Skeletal muscle tissue (tissue), 5 donors: ENCODE results near the gene ZNF141. TPM values are rescaled to one million over a fixed set of nuclear protein-coding genes. Genes with fewer than 3 reads are reported as not detected.
A peak's percentile ranks its signal among the peaks of the same experiment; 100 is the strongest.
"Not testable (repeated sequence)": the region's sequence is repeated elsewhere in the genome, so short reads cannot be mapped to it uniquely, and the experiment has no call there.

Experiments used
- H3K27ac ChIP-seq: one replicate; pipeline ENCODE4 v1.7.0; 2013; ENCODE audit warnings: mild to moderate bottlenecking, low read depth, low read length, inconsistent platforms
- H3K27me3 ChIP-seq, 3 donors: one replicate each; pipeline ENCODE4 v1.7.0; 2013; ENCODE audit warnings: low read length in 3 of 3; ENCODE audit not compliant: control insufficient read depth in 3 of 3, insufficient read depth in 3 of 3
- H3K36me3 ChIP-seq, 3 donors: one replicate each; pipeline ENCODE4 v1.7.0; 2013; ENCODE audit warnings: low read length in 3 of 3; ENCODE audit not compliant: control insufficient read depth in 3 of 3, insufficient read depth in 3 of 3
- H3K4me1 ChIP-seq, 3 donors: one replicate each; pipeline ENCODE4 v1.7.0; 2013; ENCODE audit warnings: low read length in 3 of 3, mild to moderate bottlenecking in 3 of 3; ENCODE audit not compliant: control insufficient read depth in 3 of 3, insufficient read depth in 3 of 3
- H3K4me3 ChIP-seq, 3 donors: one replicate each; pipeline ENCODE4 v1.7.0; 2013; ENCODE audit warnings: low read length in 3 of 3
- H3K9ac ChIP-seq, 3 donors: one replicate each; pipeline ENCODE4 v1.7.0; 2013; ENCODE audit warnings: low read length in 3 of 3, mild to moderate bottlenecking in 3 of 3, moderate library complexity in 2 of 3, low read depth in 1 of 3
- H3K9me3 ChIP-seq, 3 donors: one replicate each; pipeline ENCODE4 v1.7.0; 2013; ENCODE audit warnings: low read length in 3 of 3; ENCODE audit not compliant: control insufficient read depth in 3 of 3
- small RNA-seq: library from RNA; depleted of rRNA; stranded (forward); fragments of <200 nt; gene quantifications from one replicate; pipeline ENCODE3, GENCODE V24; 2014
- total RNA-seq: library from RNA; depleted of rRNA; stranded (reverse); fragments of >200 nt; gene quantifications from one replicate; pipeline ENCODE4 v1.2.3, GENCODE V29; 2014
- donor health status: Osteomylitis.

The ZNF141 gene
- total RNA-seq, 1 donor from 2014 or later: 15.7 TPM

DNA sequence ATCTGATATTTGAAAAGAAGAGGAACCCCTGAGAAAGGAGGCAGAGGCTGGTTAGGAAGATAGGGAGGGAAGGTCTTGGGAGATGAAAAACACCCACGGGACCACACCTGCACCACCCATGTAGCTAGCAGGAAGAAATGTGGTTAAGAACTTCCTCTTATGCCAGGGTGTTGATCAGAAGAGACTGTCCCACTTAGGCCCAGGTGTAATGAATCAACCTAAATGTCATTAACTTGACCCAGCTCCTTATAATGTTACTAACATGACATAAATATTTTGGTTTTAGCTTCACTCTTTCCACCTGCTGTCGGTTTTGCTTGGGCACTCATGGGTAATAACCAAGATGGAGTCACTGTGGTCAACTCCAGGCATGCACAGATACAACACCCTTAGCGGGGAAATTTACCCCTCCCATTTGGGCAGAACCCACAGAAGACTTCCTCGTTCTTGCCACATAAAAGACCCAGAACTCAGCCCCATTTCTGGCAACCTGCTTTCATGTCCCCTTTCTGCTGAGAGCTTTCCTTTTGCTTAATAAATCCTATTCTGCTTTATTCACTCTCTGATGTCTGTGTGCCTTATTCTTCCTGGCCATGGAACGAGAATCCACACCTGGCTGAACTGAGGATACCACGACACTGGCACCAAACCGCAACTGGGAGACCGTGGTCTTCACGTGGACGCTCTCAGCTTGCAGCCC is 46.8 kb downstream of the ZNF141 start:
- peak overlapping the region; percentile 29 to 65 (median 52) for H3K4me3 ChIP-seq

GRCh38 chr4:385934-386707 is 48.5 kb downstream of the ZNF141 start:
- Histone ChIP-seq H3K4me1 (no peaks in the 10 kb centered on the region), H3K4me3 (peak overlapping the region in 1 of 3 donors; percentile 14), H3K36me3 (no peaks in the 10 kb centered on the region), H3K9me3 (peaks cover 25 to 43% (median 35%) of the 10 kb centered on the region in 3 donors), H3K27ac (no peak overlapping the region), H3K9ac (no peak overlapping the region), H3K27me3 (no peaks in the 10 kb centered on the region)

More for the DNA sequence above, 46.8 kb downstream of the ZNF141 start:
- peaks cover 23 to 42% (median 42%) of the 10 kb centered on the region in 3 donors for H3K9me3 ChIP-seq
- no peak overlapping the region for H3K9ac ChIP-seq
- no peak overlapping the region for H3K27ac ChIP-seq
- H3K4me1 ChIP-seq: no peaks in the 10 kb centered on the region
- H3K27me3 ChIP-seq: no peaks in the 10 kb centered on the region
- no peaks in the 10 kb centered on the region for H3K36me3 ChIP-seq

DNA sequence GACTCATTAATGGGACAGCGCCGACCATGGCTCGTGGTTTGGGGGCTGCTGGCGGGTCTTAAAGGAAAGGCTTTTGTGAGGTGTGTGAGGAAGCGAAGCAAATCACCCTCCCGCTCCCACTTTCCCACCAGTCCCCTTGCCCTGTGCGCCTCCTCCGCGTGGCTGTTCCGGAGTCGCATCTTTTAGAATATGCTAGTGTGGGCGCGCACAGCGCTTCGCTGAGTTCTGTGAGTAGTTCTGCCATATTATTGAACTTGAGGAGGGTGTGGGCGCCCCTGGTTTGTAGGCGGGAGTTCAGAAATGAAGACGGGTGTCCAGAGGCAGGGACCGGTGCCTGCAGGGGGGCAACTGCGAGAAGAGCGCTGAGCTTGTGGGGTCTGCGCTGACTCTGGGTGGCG is 49.1 kb downstream of the ZNF141 start:
- peaks cover 25 to 43% (median 35%) of the 10 kb centered on the region in 3 donors for H3K9me3 ChIP-seq
- H3K27me3 ChIP-seq: no peaks in the 10 kb centered on the region
- no peak overlapping the region for H3K4me3 ChIP-seq
- no peak overlapping the region for H3K9ac ChIP-seq
- H3K27ac ChIP-seq: no peak overlapping the region
- no peaks in the 10 kb centered on the region for H3K36me3 ChIP-seq
- no peaks in the 10 kb centered on the region for H3K4me1 ChIP-seq

GRCh38 chr4:404006-404405 is 66.4 kb downstream of the ZNF141 start:
- H3K9me3 ChIP-seq: peaks cover 11 to 20% (median 17%) of the 10 kb centered on the region in 3 donors
- H3K4me3 ChIP-seq: no peak overlapping the region
- no peak overlapping the region for H3K9ac ChIP-seq
- no peak overlapping the region for H3K27ac ChIP-seq
- H3K27me3 ChIP-seq: no peaks in the 10 kb centered on the region
- H3K4me1 ChIP-seq: no peaks in the 10 kb centered on the region
- no peaks in the 10 kb centered on the region for H3K36me3 ChIP-seq

DNA sequence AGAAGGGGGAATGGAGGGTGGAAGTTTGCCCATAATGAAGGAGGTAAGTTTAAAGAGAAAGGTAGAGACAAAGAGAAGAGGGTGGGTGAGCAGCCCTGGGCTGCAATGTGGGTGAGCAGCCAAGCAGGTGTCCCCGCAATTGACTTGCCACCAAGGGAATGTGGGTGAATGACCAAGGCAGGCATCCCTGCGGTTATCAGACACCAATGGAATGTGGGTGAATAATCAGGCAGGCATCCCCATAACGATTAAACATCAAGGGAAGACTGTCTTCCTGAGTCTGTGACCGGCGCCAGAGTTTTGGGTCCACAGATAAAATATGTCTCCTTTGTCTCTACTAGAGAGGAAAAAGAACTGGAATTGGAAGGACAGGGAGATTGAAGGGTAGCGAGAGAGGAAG is 70.7 kb downstream of the ZNF141 start:
- H3K27ac ChIP-seq, H3K9ac ChIP-seq, H3K36me3 ChIP-seq, H3K4me1 ChIP-seq, H3K27me3 ChIP-seq: not testable (repeated sequence)
- Histone ChIP-seq H3K9me3 (peaks cover 11 to 19% (median 17%) of the 10 kb centered on the region in 3 donors), H3K4me3 (peak overlapping the region in 1 of 3 donors; percentile 14)

- H3K4me3 ChIP-seq: peak overlapping the region in 1 of 3 donors; percentile 16
- no peak overlapping the region for H3K27ac ChIP-seq
- no peaks in the 10 kb centered on the region for H3K27me3 ChIP-seq
- H3K4me1 ChIP-seq: no peaks in the 10 kb centered on the region
- peaks cover 37 to 57% (median 53%) of the 10 kb centered on the region in 3 donors for H3K9me3 ChIP-seq
- H3K9ac ChIP-seq: no peak overlapping the region
- H3K36me3 ChIP-seq: peaks cover 10 to 17% (median 11%) of the 10 kb centered on the region in 3 donors
These were observed 85.0 kb downstream of the ZNF141 start for GRCh38 chr4:422587-422986.

Small RNA genes lying within 50 kb of the gene (small RNA-seq; reads per million reads assigned to genes)
- not detected for gene AC079140.2
- not detected for gene MIR571
- not detected for gene ZNF519P4

Other genes starting within 250 kb of the ZNF141 start
- gene ZNF718, start 213.3 kb upstream of the ZNF141 start, total RNA-seq: 5.2 TPM
- gene ZNF732, start 32.3 kb upstream of the ZNF141 start, total RNA-seq: 1.6 TPM
- gene ZNF721, start 161.3 kb downstream of the ZNF141 start, total RNA-seq: 8.4 TPM
- gene PIGG, start 161.4 kb downstream of the ZNF141 start, total RNA-seq: 27.1 TPM
- not detected for gene TMEM271, start 238.5 kb downstream of the ZNF141 start, total RNA-seq